ENCODE data around the gene OVCA2.

GRCh38 chr17:2051933-2052559 lies 10.2 kb downstream of the OVCA2 start:
- TF ChIP-seq POLR2AphosphoS5 (IDR thresholded peaks at IDR 0.05), result no peak
- TF ChIP-seq CTCF (IDR thresholded peaks at IDR 0.05), result no peak
- no peak for TF ChIP-seq POLR2A (IDR thresholded peaks at IDR 0.05)
- TF ChIP-seq EP300 (IDR thresholded peaks at IDR 0.05), result no peak

Measured in stomach (tissue), 4 donors.